Renal cortex interstitium (tissue), 15 donors: ENCODE results near the gene NPVF. TPM values are rescaled to one million over a fixed set of nuclear protein-coding genes. Genes with fewer than 3 reads are reported as not detected.

Experiments
- DNase-seq, 11 donors: peaks; one replicate each; pipeline ENCODE4 v3.0.0-alpha.2; 2013; ENCODE audit warnings: low read depth in 9 of 11, low spot score in 4 of 11; ENCODE audit errors: extremely low read depth in 1 of 11
- long read RNA-seq, 16 experiments: transcript quantifications; one replicate each; lab custom pipeline, GENCODE V29; 2026
- polyA plus RNA-seq, 3 donors: library from polyadenylated mRNA; unstranded; fragments of 120-200 nt; gene quantifications; one replicate each; pipeline ENCODE4 v1.2.1, GENCODE V29; 2013; ENCODE audit not compliant: insufficient read length in 3 of 3

NPVF gene
- polyA plus RNA-seq, result under 1 TPM in 1 of 3 donors, not detected in 2; 0.09 TPM
- long read RNA-seq, donor 1, result 0 reads
- long read RNA-seq, donor 2, result 0 reads
- long read RNA-seq, donor 3, result 0 reads
- long read RNA-seq, donor 4, result 0 reads
- long read RNA-seq, donor 5, result 0 reads
- long read RNA-seq, donor 6, result 0 reads
- long read RNA-seq, donor 7, result 0 reads
- long read RNA-seq, donor 8, result 0 reads
- long read RNA-seq, donor 9, result 0 reads
- long read RNA-seq, donor 10, result 0 reads
- long read RNA-seq, donor 11, result 0 reads
- long read RNA-seq, donor 12, result 0 reads
- long read RNA-seq, donor 13, result 0 reads
- long read RNA-seq, donor 14, result 0 reads
- long read RNA-seq, donor 15, result 0 reads
- long read RNA-seq, donor 16, partial matches to known transcripts, result 0 of 1 reads
- long read RNA-seq, donor 16, other reads (novel, unspliced or antisense), result 0 of 1 reads

- no peak for DNase-seq
These were observed at the start of gene NPVF for GRCh38 chr7:25228386-25228785. Gene NPVF, minus strand, starts transcription at chr7:25228486. Its CDS starts 47 bp downstream, at chr7:25228439.

- DNase-seq, result no peak
These were observed 44.0 kb upstream of the NPVF start for GRCh38 chr7:25272265-25272664.

GRCh38 chr7:25263337-25263736, 35.1 kb upstream of the NPVF start:
- DNase-seq, result no peak

GRCh38 chr7:25262586-25262985, 34.3 kb upstream of the NPVF start:
- no peak for DNase-seq

GRCh38 chr7:25261545-25262140, 33.4 kb upstream of the NPVF start:
- no peak for DNase-seq

GRCh38 chr7:25260862-25261494, 32.7 kb upstream of the NPVF start:
- no peak for DNase-seq

GRCh38 chr7:25259487-25260243, 31.4 kb upstream of the NPVF start:
- DNase-seq, result peak; percentile 59 to 84 (median 69)

- DNase-seq, result no peak
These were observed 28.1 kb upstream of the NPVF start for GRCh38 chr7:25256333-25256819.

- DNase-seq, result no peak
These were observed 27.5 kb upstream of the NPVF start for GRCh38 chr7:25255611-25256332.

GRCh38 chr7:25254604-25255003, 26.3 kb upstream of the NPVF start:
- no peak for DNase-seq

GRCh38 chr7:25253714-25254113, 25.4 kb upstream of the NPVF start:
- DNase-seq, result no peak

- no peak for DNase-seq
These were observed 22.1 kb upstream of the NPVF start for GRCh38 chr7:25250386-25250785.

- no peak for DNase-seq
These were observed 21.5 kb upstream of the NPVF start for GRCh38 chr7:25249772-25250171.

- DNase-seq, result no peak
These were observed 18.0 kb upstream of the NPVF start for GRCh38 chr7:25246306-25246705.

GRCh38 chr7:25244254-25245033, 16.2 kb upstream of the NPVF start:
- DNase-seq, result peak in 1 of 11 donors; percentile 47

- DNase-seq, result no peak
These were observed 14.4 kb upstream of the NPVF start for GRCh38 chr7:25242678-25243077.

GRCh38 chr7:25240896-25241295, 12.6 kb upstream of the NPVF start:
- no peak for DNase-seq

- no peak for DNase-seq
These were observed 12.1 kb upstream of the NPVF start for GRCh38 chr7:25240340-25240739.
